OCI-LY3 (cell line): Measurements from ENCODE around the gene RBM41.
"Not testable (repeated sequence)": the region's sequence is repeated elsewhere in the genome, so short reads cannot be mapped to it uniquely, and the experiment has no call there.

ENCODE experiments used
- EZH2phosphoT487 ChIP-seq: fragments of 200-600 bp; shearing (Covaris generic); IDR thresholded peaks from 2 replicates; pipeline ENCODE4 v1.6.1; 2018; ENCODE audit warnings: antibody characterized with exemption, mixed run types, low read depth
- TF ChIP-seq, protein P1 (sequence below): fragments of 200-600, 300-600 bp; sonication (generic); IDR thresholded peaks from 2 replicates; pipeline ENCODE4 v1.5.1; 2014; ENCODE audit warnings: antibody characterized with exemption, low read length, low read depth

DNA sequence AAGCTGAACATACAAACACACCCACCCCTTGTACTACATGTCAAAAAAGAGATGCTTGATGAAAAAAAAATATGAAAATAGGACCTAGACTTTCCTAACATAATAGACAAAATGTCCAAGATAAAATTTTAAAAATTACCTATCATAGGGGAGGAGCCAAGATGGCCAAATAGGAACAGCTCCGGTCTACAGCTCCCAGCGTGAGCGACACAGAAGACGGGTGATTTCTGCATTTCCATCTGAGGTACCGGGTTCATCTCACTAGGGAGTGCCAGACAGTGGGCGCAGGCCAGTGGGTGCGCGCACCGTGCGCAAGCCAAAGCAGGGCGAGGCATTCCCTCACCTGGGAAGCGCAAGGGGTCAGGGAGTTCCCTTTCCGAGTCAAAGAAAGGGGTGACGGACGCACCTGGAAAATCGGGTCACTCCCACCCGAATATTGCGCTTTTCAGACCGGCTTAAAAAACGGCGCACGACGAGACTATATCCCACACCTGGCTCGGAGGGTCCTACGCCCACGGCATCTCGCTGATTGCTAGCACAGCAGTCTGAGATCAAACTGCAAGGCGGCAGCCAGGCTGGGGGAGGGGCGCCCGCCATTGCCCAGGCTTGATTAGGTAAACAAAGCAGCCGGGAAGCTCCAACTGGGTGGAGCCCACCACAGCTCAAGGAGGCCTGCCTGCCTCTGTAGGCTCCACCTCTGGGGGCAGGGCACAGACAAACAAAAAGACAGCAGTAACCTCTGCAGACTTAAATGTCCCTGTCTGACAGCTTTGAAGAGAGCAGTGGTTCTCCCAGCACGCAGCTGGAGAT lies 37.2 kb upstream of the RBM41 start:
- TF ChIP-seq, protein P1, sequence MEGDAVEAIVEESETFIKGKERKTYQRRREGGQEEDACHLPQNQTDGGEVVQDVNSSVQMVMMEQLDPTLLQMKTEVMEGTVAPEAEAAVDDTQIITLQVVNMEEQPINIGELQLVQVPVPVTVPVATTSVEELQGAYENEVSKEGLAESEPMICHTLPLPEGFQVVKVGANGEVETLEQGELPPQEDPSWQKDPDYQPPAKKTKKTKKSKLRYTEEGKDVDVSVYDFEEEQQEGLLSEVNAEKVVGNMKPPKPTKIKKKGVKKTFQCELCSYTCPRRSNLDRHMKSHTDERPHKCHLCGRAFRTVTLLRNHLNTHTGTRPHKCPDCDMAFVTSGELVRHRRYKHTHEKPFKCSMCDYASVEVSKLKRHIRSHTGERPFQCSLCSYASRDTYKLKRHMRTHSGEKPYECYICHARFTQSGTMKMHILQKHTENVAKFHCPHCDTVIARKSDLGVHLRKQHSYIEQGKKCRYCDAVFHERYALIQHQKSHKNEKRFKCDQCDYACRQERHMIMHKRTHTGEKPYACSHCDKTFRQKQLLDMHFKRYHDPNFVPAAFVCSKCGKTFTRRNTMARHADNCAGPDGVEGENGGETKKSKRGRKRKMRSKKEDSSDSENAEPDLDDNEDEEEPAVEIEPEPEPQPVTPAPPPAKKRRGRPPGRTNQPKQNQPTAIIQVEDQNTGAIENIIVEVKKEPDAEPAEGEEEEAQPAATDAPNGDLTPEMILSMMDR, result not testable (repeated sequence)
- TF ChIP-seq EZH2phosphoT487, result not testable (repeated sequence)
